Liver (tissue), 9 donors: ENCODE data around the gene CBX4. TPM values are rescaled to one million over a fixed set of nuclear protein-coding genes. Genes with fewer than 3 reads are reported as not detected.

Experiments used
- DNase-seq: peaks from one replicate; pipeline ENCODE4 v3.0.0-alpha.2; 2017; ENCODE audit warnings: low spot score
- H3K27ac ChIP-seq, 2 donors: one replicate each; pipeline ENCODE4 v1.7.0; 2013; ENCODE audit warnings: inconsistent platforms in 2 of 2, low read length in 2 of 2, control low read depth in 1 of 2, low read depth in 1 of 2, mild to moderate bottlenecking in 1 of 2
- H3K27me3 ChIP-seq, 4 donors: one replicate each; pipeline versions ENCODE4 v1.6.1 to v1.7.0; 2013; ENCODE audit warnings: low read length in 3 of 4, inconsistent platforms in 1 of 4, mild to moderate bottlenecking in 1 of 4, moderate library complexity in 1 of 4; ENCODE audit not compliant: control insufficient read depth in 4 of 4, insufficient read depth in 4 of 4
- H3K36me3 ChIP-seq, 4 donors: one replicate each; pipeline versions ENCODE4 v1.6.1 to v1.7.0; 2013; ENCODE audit warnings: low read length in 3 of 4, mild to moderate bottlenecking in 3 of 4, low read depth in 1 of 4, moderate library complexity in 1 of 4; ENCODE audit not compliant: control insufficient read depth in 4 of 4, insufficient read depth in 3 of 4
- H3K4me1 ChIP-seq, 4 donors: one replicate each; pipeline versions ENCODE4 v1.6.1 to v1.7.0; 2013; ENCODE audit warnings: low read length in 3 of 4, mild to moderate bottlenecking in 3 of 4, moderate library complexity in 1 of 4; ENCODE audit not compliant: control insufficient read depth in 4 of 4, insufficient read depth in 4 of 4
- H3K4me3 ChIP-seq, 3 donors: one replicate each; pipeline versions ENCODE4 v1.6.1 to v1.7.0; 2013; ENCODE audit warnings: low read length in 3 of 3, control low read depth in 1 of 3, low read depth in 1 of 3, mild to moderate bottlenecking in 1 of 3
- H3K9ac ChIP-seq, 2 donors: one replicate each; pipeline ENCODE4 v1.7.0; 2013; ENCODE audit warnings: low read length in 2 of 2, mild to moderate bottlenecking in 2 of 2, moderate library complexity in 2 of 2, control low read depth in 1 of 2, low read depth in 1 of 2
- H3K9me3 ChIP-seq, 4 donors: one replicate each; pipeline versions ENCODE4 v1.6.1 to v1.7.0; 2013; ENCODE audit warnings: low read length in 3 of 4; ENCODE audit not compliant: control insufficient read depth in 4 of 4
- EGR1 ChIP-seq, 2 donors: IDR thresholded peaks; 2 replicates each; pipeline ENCODE4 v1.6.1; 2016 to 2018; ENCODE audit warnings: antibody characterized with exemption in 2 of 2, low read depth in 2 of 2
- FOXA1 ChIP-seq: IDR thresholded peaks from 2 replicates; pipeline ENCODE4 v1.6.1; 2016; ENCODE audit warnings: antibody characterized with exemption
- GABPA ChIP-seq, 2 donors: IDR thresholded peaks in 1 of 2; conservative IDR thresholded peaks in 1 of 2; 2 replicates each; pipeline ENCODE4 v1.6.1; 2016; ENCODE audit warnings: antibody characterized with exemption in 2 of 2, mild to moderate bottlenecking in 1 of 2, moderate library complexity in 1 of 2
- HNF4G ChIP-seq: IDR thresholded peaks from 2 replicates; pipeline ENCODE4 v1.6.1; 2016; ENCODE audit warnings: antibody characterized with exemption
- JUND ChIP-seq, 2 donors: IDR thresholded peaks; 2 replicates each; pipeline ENCODE4 v1.6.1; 2016; ENCODE audit warnings: antibody characterized with exemption in 2 of 2
- NR2F2 ChIP-seq: IDR thresholded peaks from 2 replicates; pipeline ENCODE4 v1.6.1; 2016; ENCODE audit warnings: antibody characterized with exemption
- RAD21 ChIP-seq, 2 donors: IDR thresholded peaks; 2 replicates each; pipeline ENCODE4 v1.6.1; 2016; ENCODE audit warnings: antibody characterized with exemption in 2 of 2, mild to moderate bottlenecking in 2 of 2
- SP1 ChIP-seq: IDR thresholded peaks from 2 replicates; pipeline ENCODE4 v1.6.1; 2018; ENCODE audit warnings: antibody characterized with exemption, mild to moderate bottlenecking
- TAF1 ChIP-seq: conservative IDR thresholded peaks from 2 replicates; pipeline ENCODE4 v1.6.1; 2016; ENCODE audit warnings: antibody characterized with exemption, mild to moderate bottlenecking
- YY1 ChIP-seq: IDR thresholded peaks from 2 replicates; pipeline ENCODE4 v1.6.1; 2016; ENCODE audit warnings: antibody characterized with exemption, mild to moderate bottlenecking
- WGBS: extraction: QIAGEN DNeasy Blood & Tissue Kit; methylation state at CpG from one replicate; pipeline ENCODE4 v1.1.7; 2013; 5-methylcytosine and 5-hydroxymethylcytosine counted together
- polyA plus RNA-seq, 2 donors: library from polyadenylated mRNA; stranded (reverse) in 1 of 2; unstranded in 1 of 2; fragments of 200-250 nt in 1 of 2; fragments of >200 nt in 1 of 2; fragmentation: Nextera tagmentation in 1 of 2; extraction: Ambion mirVana in 1 of 2; gene quantifications; one replicate each; pipeline versions ENCODE4 v1.2.1 to v1.2.3, GENCODE V29; 2013 to 2015
- total RNA-seq, 2 donors: library from RNA; depleted of rRNA; stranded (reverse); fragments of >200 nt; gene quantifications; one replicate each; pipeline ENCODE4 v1.2.3, GENCODE V29; 2014
- TF ChIP-seq, protein P1 (sequence below): IDR thresholded peaks from 2 replicates; pipeline ENCODE4 v1.6.1; 2016; ENCODE audit warnings: antibody characterized with exemption
- TF ChIP-seq, protein P2 (sequence below): fragments of 150-350 bp; IDR thresholded peaks from 2 replicates; pipeline ENCODE4 v1.5.1; 2017; ENCODE audit warnings: improper control_type of control experiment, low read depth, low read length; ENCODE audit not compliant: missing input control
- TF ChIP-seq, protein P3 (sequence below): IDR thresholded peaks from 2 replicates; pipeline ENCODE4 v1.6.1; 2016; ENCODE audit warnings: antibody characterized with exemption
- TF ChIP-seq, protein P4 (sequence below): IDR thresholded peaks from 2 replicates; pipeline ENCODE4 v1.6.1; 2016; ENCODE audit warnings: antibody characterized with exemption
- TF ChIP-seq, protein P5 (sequence below): IDR thresholded peaks from 2 replicates; pipeline ENCODE4 v1.6.1; 2016; ENCODE audit warnings: antibody characterized with exemption, mild to moderate bottlenecking
- donor health status: healthy.
- donor health status: healthy.
- donor health status: healthy.
- donor health status: healthy.
- donor health status: healthy.

CBX4 gene
- total and polyA plus RNA-seq, 4 donors, result 4.8 to 8.9 (median 6.3) TPM

DNA sequence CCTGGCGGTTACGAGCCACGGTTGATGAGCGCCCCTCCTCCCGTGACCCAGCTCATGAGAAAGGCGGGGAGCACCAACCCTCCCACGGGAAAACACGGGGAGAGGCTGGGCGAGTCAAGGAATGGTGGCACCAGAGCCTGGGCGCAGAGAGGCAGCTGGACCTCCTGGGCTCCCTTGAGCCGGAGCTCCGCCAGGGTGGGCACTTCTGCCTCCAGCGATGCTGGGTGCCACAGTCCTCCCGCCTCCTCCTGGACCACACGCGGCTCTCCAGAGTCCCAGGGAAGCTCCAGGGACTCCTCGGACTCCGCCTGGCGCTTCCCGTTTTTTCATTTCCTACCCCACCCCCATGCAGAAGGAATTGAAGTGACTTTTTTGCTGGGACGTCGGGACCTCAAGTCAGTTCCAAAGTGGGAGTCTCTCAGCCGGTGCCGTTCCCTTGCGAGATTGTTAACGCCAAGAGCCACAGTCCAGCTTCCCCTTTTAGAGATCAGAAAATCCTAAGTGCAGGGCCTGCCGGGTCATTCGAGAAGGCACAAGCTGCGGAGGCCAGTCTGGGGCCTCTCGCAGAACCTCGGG is 35.7 kb downstream of the CBX4 start:
- Histone ChIP-seq H3K9ac (no peak overlapping the region), H3K4me3 (no peak overlapping the region), H3K9me3 (peaks cover 0 to 6% (median 0%) of the 10 kb centered on the region in 4 donors), H3K36me3 (no peaks in the 10 kb centered on the region), H3K27ac (no peak overlapping the region), H3K27me3 (peaks cover 11 to 73% (median 39%) of the 10 kb centered on the region in 4 donors), H3K4me1 (peaks cover 1 to 30% (median 10%) of the 10 kb centered on the region in 4 donors)
- no peak for TF ChIP-seq TAF1
- TF ChIP-seq FOXA1, result no peak
- no peak for TF ChIP-seq JUND (IDR thresholded peaks at IDR 0.05)
- TF ChIP-seq, protein P1, sequence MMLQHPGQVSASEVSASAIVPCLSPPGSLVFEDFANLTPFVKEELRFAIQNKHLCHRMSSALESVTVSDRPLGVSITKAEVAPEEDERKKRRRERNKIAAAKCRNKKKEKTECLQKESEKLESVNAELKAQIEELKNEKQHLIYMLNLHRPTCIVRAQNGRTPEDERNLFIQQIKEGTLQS, result no peak
- TF ChIP-seq RAD21 (IDR thresholded peaks at IDR 0.05), result no peak
- TF ChIP-seq EGR1 (IDR thresholded peaks at IDR 0.05; ENCODE audit: low read depth in 2 of 2), result no peak
- TF ChIP-seq GABPA (IDR thresholded peaks at IDR 0.05 in 1 of 2, conservative IDR thresholded peaks at IDR 0.05 in 1 of 2), result no peak
- no peak for TF ChIP-seq NR2F2
- no peak for TF ChIP-seq SP1
- TF ChIP-seq, protein P2, sequence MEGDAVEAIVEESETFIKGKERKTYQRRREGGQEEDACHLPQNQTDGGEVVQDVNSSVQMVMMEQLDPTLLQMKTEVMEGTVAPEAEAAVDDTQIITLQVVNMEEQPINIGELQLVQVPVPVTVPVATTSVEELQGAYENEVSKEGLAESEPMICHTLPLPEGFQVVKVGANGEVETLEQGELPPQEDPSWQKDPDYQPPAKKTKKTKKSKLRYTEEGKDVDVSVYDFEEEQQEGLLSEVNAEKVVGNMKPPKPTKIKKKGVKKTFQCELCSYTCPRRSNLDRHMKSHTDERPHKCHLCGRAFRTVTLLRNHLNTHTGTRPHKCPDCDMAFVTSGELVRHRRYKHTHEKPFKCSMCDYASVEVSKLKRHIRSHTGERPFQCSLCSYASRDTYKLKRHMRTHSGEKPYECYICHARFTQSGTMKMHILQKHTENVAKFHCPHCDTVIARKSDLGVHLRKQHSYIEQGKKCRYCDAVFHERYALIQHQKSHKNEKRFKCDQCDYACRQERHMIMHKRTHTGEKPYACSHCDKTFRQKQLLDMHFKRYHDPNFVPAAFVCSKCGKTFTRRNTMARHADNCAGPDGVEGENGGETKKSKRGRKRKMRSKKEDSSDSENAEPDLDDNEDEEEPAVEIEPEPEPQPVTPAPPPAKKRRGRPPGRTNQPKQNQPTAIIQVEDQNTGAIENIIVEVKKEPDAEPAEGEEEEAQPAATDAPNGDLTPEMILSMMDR, result no peak
- TF ChIP-seq, protein P3, sequence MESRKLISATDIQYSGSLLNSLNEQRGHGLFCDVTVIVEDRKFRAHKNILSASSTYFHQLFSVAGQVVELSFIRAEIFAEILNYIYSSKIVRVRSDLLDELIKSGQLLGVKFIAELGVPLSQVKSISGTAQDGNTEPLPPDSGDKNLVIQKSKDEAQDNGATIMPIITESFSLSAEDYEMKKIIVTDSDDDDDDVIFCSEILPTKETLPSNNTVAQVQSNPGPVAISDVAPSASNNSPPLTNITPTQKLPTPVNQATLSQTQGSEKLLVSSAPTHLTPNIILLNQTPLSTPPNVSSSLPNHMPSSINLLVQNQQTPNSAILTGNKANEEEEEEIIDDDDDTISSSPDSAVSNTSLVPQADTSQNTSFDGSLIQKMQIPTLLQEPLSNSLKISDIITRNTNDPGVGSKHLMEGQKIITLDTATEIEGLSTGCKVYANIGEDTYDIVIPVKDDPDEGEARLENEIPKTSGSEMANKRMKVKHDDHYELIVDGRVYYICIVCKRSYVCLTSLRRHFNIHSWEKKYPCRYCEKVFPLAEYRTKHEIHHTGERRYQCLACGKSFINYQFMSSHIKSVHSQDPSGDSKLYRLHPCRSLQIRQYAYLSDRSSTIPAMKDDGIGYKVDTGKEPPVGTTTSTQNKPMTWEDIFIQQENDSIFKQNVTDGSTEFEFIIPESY, result no peak
- TF ChIP-seq, protein P4, sequence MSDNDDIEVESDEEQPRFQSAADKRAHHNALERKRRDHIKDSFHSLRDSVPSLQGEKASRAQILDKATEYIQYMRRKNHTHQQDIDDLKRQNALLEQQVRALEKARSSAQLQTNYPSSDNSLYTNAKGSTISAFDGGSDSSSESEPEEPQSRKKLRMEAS, result no peak
- TF ChIP-seq, protein P5, sequence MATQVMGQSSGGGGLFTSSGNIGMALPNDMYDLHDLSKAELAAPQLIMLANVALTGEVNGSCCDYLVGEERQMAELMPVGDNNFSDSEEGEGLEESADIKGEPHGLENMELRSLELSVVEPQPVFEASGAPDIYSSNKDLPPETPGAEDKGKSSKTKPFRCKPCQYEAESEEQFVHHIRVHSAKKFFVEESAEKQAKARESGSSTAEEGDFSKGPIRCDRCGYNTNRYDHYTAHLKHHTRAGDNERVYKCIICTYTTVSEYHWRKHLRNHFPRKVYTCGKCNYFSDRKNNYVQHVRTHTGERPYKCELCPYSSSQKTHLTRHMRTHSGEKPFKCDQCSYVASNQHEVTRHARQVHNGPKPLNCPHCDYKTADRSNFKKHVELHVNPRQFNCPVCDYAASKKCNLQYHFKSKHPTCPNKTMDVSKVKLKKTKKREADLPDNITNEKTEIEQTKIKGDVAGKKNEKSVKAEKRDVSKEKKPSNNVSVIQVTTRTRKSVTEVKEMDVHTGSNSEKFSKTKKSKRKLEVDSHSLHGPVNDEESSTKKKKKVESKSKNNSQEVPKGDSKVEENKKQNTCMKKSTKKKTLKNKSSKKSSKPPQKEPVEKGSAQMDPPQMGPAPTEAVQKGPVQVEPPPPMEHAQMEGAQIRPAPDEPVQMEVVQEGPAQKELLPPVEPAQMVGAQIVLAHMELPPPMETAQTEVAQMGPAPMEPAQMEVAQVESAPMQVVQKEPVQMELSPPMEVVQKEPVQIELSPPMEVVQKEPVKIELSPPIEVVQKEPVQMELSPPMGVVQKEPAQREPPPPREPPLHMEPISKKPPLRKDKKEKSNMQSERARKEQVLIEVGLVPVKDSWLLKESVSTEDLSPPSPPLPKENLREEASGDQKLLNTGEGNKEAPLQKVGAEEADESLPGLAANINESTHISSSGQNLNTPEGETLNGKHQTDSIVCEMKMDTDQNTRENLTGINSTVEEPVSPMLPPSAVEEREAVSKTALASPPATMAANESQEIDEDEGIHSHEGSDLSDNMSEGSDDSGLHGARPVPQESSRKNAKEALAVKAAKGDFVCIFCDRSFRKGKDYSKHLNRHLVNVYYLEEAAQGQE, result no peak
- TF ChIP-seq HNF4G, result no peak
- TF ChIP-seq YY1, result no peak
- no peak for DNase-seq
- 11% methylated on average over 31 of the region's 31 CpGs for WGBS
